HL-60/S4 treated with retinoic acid at 250 ng/mL for 4 days and 3 days (cell line): ENCODE measurements around the gene LYSMD2.

Experiments used
- in situ Hi-C: fragments of 300-500 bp; cut with MboI; formaldehyde crosslinking; loops from 2 replicates; pipeline ENCODE4 v1.7.0; 2022; ENCODE audit warnings: low sequenced_read_pairs

The LYSMD2 gene

GRCh38 chr15:51677021-51677420, 60.4 kb downstream of the LYSMD2 start:
- in situ Hi-C loops: no loop called here

GRCh38 chr15:51675234-51675633, 62.2 kb downstream of the LYSMD2 start:
- in situ Hi-C loops: no loop called here
